Activated CD8-positive, alpha-beta memory T cell treated with anti-CD3 and anti-CD28 coated beads, Interleukin-2, amount 50 U/mL, for 4 hours (primary cell): ENCODE data around the gene DYNC2LI1.

Experiments used
- DNase-seq: peaks from one replicate; pipeline ENCODE4 v3.0.0-alpha.2; 2020

DYNC2LI1 gene

DNA sequence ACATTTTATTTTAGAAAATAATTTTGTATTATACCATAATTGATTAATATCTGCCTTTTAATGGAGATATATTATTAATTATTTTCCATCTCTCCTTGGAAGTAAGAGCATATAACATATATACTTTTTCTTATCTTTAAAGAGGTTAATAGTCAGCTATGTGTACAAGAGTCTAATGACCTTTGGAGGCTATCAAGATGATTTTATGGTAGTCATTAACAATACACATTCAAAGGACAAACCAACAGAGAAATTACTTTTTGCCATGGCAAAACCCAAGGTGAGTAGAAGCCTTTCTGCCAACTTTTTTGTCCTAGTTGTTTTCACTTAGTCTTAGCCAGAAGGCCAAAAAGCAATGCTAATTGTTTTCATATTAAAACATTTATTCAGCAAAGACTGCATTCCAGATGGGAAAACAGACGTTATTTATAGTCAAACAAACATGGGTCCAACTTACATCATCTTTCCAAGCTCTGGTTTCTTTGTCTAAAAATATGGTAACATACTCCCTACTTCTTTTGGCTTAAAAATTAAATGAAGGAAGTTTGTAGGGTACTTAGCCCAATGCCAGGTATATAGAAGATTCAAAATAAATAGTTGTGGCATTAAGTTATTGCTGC, 9.6 kb upstream of the DYNC2LI1 start:
- DNase-seq: no peak

DNA sequence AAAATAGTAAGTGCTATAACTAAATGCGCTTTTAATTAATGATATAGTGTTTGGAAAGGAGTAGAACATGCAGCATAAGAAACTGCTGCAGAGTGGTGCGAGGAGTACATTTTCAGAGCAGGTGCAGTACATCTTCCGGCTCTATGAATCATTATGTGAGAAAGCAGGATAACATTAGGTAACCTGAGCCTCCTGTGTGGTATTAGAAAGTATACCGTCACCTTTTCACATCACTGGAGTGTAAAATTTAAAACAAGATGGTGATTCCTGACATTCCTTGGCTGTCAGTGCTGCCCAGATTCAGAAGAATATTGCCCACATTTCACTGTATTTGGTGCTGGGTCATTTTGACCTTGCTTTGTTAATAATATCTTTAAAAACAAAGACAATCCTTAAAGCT, 7.8 kb upstream of the DYNC2LI1 start:
- no peak for DNase-seq

DNA sequence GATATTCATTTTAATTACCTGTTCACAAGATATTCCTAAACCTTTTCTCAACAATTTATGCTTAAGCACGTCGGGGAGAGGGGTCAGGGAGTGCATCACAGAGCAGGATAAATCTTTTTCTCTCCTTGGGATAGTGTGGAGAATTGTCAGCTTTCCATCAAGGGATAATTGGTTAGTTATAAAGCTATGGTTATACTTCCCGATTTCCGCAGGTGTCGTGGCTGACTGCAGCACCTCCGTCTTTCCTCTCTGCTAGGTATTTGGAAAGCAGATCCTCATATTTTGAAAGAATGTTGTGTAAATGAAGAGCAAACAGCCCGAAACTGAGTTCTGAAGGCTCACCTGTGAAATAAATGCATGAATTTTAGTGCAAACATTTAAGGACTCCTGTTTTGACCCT, 778 bp downstream of the DYNC2LI1 start:
- no peak for DNase-seq

DNA sequence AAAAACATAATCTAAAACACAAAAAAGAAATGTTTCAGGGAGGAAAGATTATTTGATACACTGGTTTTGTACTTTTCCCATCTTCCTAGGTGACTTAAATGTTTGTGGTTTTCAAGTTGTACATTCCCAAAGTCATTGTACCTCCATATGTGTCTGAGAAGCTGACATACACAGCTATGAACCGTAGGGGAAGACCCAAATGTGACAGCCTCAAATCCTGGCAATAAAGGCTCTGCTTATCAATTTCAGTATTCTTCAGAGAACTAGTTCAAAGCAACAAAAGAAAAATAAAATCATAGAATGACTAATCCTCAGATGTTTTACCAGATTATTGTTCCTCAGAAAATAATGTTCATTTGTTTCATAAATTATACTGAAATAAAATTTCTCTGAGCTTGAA, 2.5 kb downstream of the DYNC2LI1 start:
- no peak for DNase-seq

DNA sequence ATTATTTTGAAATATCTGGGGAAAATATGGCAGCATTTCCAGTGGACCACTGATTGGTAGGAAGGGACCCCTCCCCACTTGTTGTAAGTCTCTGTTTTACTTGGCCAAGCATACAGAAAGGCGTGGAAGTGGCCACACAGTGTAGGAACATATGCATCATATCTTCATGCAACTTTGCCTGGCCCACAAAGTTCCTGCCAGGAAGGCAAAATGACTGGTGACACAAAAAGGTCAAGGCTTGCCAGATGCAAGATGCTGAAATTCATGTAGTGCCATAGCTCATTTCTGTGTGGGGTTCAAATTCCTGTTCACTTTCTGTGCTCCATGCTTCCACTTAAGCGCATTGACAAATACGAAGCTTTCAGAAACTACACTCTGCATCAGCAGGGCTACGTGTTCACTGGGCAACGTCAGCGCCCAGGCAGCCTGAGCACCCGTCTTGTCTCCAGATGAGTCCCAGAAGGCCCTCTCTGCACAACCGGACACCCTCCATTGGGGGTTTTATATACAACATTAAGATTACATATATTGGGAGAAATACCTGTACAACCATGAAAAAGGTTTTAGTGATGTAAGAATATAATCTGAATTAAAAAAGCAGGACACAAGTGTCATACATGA, 3.6 kb downstream of the DYNC2LI1 start:
- DNase-seq: no peak

DNA sequence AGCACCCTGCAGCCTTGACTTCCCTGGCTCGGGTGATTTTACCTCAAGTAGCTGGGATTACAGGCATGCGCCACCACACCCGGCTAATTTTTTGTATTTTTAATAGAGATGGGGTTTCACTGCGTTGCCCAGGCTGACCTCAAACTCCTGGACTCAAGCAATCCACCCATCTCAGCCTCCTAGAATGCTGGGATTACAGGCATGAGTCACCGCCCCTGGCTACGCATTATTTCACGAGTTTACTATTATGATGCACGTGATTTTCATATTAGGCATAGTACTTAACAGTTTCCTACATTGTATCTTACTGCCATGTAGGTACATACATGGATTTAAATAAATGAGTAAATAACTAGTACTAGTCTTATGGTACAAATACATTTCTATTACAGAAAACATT, 4.4 kb downstream of the DYNC2LI1 start:
- DNase-seq: no peak

DNA sequence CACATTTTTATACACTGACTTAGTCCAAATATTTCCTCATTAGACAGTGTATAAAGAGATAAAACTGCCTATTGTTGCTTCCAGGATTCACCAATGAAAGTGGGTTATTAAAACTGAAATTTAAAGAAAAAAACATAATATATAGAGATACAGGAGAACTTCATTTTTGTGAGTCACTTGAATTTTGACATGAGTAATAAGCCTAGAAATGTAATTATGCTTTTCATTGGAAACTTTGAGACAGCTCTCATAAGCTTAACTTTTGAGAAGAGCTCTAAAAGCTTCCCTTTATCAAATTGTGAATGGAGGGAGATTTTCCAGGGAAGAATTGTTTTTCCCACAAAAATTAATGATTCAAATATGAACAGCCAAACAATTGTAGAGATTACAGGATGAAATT, 14.1 kb downstream of the DYNC2LI1 start:
- DNase-seq: no peak

DNA sequence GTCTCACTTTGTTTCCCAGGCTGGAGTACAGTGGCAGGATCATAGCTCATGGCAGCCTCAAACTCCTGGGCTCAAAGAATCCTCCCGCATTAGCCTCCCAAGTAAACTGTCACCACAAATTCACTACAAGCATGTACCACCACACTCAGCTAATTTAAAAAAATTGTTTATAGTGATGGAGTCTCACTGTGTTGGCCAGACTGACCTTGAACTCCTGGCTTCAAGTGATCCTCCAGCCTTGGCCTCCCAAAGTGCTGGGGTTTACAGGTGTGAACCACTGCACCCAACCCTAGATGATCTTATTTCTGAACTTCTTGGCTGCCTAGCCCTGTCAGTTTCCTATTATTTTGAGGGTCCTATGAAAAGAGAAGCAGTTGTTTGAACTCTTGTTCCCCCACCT, 14.8 kb downstream of the DYNC2LI1 start:
- no peak for DNase-seq

DNA sequence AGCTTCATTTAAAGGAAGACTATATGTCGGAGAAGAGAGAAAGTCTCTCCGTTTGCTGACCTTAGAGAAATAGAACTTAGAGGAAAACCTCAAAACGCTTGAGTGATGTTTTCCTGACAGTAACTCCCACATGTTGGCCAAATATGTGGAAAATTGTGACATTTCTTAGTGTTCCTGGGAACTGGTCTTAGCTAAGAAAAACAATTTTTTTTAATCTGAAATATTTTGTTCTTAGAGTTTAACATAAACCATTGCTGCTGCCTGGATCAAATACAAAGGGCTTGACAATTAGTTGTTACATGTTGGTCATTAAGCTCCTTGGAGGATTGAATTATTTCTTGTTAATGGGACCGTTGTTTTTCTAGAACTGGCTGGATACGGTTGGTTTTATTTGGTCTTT, 16.3 kb downstream of the DYNC2LI1 start:
- DNase-seq: no peak

DNA sequence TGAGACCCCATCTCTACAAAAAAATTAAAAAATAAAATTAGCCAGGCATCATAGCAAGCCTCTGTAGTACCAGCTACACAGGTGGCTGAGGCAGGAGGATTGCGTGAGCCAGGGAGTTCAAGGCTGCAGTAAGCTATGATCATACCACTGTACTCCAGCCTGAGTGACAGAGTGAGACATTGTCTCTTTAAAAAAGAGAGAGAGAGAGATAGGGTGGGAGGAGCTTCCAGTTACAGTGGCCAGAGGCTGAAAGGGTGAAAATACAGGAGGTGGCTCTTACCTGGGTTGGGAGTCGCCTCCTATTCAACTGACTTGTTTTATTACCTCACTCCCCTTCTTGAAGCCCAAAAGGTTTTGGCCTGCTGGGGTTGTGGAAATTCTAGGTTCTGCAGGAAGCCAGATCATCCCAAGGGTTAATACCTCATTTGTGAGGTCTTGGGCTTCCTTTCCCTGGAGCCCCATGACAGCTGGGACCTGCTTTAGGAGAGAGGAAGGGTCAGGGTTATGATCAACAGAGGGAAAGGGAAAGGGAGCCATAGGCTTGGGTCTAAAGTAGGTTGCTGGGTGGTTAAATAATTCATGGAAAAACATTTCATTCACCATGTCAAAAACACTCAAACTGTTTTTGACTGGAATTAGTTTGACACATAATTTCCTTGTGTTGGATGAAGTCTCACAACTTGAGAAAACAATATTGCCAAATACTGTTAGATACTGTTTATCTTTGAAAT, 17.4 kb downstream of the DYNC2LI1 start:
- DNase-seq: no peak

DNA sequence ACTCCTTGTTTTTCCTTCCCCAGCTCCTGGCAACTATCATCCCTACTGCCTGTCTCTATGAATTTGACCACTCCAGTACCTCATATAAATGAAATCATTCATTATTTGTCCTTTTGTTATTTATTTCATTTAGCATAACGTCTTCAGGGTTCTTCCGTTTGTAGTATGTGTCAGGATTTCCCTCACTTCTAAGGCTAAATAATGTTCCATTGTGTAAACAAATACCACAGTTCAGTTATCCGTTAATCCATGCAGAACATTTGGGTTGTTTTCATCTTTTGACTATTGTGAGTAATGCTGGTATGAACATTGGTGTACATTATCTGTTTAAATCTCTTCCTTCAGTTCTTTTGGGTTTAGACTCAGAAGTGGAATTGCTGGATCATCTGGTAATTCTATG, 18.8 kb downstream of the DYNC2LI1 start:
- DNase-seq: no peak

DNA sequence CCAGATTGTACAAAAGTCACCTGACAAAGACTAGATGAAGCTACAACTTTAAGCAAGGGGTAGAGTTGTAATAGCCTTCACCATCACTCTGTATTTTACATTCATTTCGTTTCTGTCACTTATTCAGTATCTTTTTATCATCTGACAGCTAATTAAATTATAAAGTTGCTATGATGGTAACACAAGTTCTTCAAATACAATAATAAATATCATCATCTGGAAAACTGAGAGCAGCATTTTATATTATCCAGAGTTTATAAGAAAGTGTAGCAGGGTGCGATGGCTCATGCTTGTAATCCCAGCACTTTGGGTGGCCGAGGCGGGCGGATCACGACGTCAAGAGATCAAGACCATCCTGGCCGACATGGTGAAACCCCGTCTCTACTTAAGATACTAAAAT, 21.1 kb downstream of the DYNC2LI1 start:
- no peak for DNase-seq

DNA sequence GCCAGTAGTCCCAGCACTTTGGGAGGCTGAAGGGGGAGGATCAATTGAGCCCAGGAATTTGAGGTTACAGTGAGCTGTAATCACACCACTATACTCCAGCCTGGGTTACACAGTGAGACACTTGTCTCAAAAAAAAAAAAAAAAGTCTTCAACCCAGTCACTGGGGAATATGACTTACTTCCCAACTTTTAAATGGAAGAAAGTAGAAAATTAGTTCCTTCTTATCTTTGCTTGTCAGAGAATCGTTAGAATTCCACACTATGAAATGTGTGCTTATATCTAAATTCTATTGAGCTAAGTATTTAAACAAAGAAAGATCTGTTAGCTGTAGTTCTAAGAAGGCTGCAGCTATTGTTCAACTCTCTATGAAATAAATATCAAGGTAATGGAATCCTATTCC, 22.4 kb downstream of the DYNC2LI1 start:
- DNase-seq: no peak

DNA sequence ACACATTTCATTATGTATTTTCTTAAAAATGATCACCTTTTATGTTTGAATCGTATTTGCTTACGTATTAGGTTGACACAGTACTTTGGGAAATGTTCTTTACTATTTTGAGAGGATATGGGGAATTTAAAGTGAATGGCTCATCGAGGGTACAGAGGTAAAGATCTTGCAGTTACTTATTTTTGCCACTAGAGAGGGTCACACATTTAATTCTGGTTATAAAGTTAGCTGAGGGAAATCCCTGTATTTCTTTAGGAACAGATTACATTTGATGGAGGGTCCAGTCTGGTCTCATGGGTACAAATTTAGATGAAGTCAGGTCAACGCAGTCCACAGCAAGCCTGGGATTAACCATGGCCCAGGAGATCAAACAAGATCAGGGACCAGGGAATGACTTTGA, 24.5 kb downstream of the DYNC2LI1 start:
- DNase-seq: no peak

DNA sequence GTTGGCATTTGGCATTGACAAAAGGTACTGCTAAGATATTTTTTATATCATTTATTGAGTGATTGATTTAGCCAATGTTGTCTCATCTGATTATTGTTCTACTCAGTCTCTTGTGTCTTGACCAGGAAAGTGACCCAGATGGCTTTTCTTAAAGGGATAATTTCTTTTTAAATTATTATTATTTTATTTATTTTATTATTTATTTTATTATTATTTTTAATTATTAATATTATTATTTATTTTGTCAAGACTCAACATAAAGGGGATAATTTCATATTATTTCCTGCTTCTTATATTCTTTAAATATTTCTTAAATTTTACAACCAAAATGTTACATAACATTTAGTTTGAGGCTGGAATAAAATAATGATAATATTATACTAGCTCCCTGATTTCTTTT, 27.1 kb downstream of the DYNC2LI1 start:
- no peak for DNase-seq

DNA sequence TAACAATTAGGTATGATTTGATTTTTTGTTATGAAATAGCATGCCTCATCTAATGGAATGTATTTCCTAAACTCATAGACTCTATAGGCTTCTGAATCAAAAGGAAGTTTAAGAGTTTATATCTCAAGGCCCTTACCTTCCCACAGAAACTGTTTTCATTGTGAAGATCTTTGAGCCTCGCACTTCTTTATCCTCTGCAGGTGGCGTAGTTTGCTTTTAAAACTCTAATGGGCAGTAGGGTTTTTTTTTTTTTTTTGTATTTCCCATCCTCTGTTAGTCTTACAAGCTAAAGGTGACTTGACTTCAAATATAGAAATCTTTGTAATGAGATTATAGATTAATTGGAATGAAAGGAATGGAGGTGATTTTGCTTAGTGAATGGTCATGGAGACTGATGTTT, 28.3 kb downstream of the DYNC2LI1 start:
- DNase-seq: no peak

DNA sequence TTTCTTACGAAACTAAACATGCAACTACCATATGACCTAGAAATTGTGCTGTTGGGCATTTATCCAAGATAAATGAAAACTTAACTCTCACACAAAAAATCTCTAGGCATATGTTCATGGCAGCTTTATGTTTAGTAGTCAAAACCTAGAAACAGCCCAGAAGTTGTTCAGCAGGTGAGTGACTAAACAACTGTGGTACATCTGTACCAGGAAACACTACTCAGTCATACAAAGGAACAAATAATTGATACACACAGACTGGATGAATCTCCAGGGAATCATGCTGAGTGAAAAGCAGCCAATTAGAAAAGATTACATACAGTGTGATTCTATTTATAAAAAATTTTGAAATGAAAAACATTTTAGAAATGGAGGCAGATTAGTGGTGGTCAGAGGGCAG, 29.3 kb downstream of the DYNC2LI1 start:
- no peak for DNase-seq

DNA sequence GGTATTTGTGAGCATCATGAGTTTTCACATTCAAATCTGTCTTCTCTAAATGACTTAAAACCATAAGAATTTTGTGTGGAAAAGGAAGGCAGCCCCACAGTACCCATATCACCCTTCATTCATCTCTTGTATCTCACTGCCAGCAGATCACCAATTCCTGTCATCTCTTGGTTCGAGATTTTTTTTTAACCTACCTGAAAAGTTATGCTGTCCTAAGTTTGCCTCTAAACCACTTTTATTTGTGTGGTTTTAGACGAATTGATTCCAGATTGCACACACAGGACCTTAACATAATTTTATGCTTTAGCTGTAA, 32.8 kb downstream of the DYNC2LI1 start:
- no peak for DNase-seq

DNA sequence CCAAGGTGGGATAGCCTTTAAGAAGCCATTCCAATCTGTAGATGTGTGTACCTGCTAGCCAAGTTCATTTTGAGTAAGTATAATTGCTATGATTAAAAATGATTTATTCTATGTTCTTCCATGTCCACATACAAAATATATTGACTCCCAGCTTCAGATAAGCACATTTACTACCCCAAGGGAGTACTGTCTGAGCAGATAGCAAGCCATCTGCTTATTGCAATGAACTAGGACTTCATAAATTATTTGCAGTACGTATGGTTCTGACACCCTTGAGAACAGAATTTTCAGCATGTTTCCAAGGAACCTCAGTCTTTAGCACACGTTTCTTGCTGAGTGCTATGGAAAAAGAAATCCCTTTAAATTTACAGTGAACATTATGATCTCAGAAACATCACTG, 36.6 kb downstream of the DYNC2LI1 start:
- DNase-seq: no peak

DNA sequence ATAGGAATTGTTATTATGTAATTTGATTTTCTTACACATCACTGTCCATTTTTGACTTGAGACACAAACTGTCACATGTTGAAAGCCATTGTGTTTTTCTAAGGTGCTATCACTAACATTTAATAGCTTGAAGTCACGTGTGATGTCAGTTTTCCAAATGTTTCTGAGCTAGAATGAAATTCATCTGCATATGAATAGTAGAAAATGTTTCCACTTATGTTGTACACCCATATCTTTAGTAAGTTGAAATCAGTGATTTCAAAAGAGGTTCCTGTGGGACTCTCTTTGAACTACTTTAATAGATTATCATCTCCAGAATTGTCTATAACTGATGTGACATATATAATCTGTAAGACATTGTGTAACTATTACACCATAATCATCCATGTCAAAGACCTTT, 37.0 kb downstream of the DYNC2LI1 start:
- no peak for DNase-seq

DNA sequence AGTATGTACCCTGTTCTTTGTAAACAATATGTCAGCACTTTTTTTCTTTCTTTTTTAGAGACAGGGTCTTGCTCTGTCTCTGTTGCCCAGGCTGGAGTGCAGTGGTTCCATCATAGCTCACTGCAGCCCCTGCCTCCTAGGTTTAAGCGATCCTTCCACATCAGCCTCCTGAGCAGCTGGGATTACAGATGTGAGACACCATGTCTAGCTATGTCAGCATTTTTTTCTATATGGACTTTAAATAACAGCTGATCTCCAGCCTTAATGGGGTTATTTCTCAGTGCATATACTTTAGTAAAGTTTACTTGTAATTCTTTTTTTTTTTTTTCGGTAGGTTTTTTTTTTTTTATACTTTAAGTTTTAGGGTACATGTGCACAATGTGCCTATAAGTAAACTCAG, 38.2 kb downstream of the DYNC2LI1 start:
- DNase-seq: no peak

DNA sequence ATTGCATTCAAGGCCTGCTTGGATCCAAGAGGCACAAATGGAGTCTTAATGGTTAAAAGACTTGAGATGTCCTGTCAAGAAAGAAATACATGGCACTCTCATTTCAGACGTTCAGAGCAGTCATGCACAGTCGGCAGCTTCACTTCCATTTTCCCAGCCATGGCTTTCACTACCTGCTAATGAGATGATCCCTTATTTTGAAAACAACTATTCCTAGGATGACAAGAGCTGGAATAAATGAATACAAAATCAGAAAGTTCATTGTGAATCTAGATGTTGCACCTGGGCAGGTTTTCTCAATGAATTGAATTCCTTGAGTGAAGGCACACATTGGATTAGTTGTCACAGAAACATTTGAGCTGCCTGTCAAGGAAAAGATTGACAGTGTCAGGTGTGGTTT, 39.1 kb downstream of the DYNC2LI1 start:
- DNase-seq: no peak

DNA sequence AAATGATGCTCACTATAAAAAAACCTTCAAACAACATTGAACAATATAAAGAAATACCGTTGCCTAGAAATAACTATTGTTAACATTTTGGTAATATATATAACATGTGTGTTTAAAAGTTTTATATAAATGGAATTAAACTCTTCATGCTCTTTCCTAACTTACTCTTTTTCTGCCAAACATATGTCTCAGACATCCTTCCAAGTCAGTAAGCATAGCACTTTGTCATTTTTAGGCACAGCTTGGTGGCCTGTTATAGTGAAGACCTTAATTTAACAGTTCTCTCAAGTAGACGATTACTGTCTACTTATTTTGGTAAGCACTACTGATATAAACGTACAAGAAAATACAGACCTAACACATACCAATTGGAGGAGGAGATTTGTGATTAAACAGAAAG, 40.9 kb downstream of the DYNC2LI1 start:
- DNase-seq: no peak

DNA sequence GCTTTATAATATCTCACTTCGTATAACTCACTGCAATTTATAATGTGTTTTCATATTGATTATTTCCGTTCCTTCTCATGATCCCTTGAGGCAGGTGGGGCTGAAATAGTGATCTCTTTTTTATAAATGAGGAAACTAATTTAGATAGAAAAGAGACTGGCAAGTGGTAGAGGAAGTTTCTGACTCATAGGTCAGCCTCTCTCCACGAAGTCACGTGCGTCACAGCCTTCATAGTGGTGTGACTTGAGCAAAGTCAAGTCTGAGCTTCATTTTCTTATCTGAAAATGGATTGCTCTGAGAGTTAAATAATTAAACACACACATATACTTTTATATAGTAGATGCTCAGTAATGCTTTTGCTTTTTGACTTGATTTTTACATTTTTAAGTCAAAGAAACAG, 44.9 kb downstream of the DYNC2LI1 start:
- DNase-seq: no peak
